PC-3 (cell line): ENCODE data around the gene CAMK1D.

Experiments
- EZH2 ChIP-seq: fragments of 300-600 bp; sonication (generic); IDR thresholded peaks from one replicate; pipeline ENCODE4 v1.6.1; 2017; ENCODE audit warnings: antibody characterized with exemption, mild to moderate bottlenecking, low read length; ENCODE audit not compliant: unreplicated experiment
- EZH2phosphoT487 ChIP-seq: fragments of 300-600 bp; sonication (generic); IDR thresholded peaks from 2 replicates; pipeline ENCODE4 v1.6.1; 2018; ENCODE audit warnings: mild to moderate bottlenecking, antibody characterized with exemption, low read length, borderline replicate concordance
- TF ChIP-seq, protein P1 (sequence below): fragments of 300-600 bp; sonication (generic); conservative IDR thresholded peaks from 2 replicates; pipeline ENCODE4 v1.5.1; 2017; ENCODE audit warnings: antibody characterized with exemption, low read depth, mild to moderate bottlenecking, low read length

DNA sequence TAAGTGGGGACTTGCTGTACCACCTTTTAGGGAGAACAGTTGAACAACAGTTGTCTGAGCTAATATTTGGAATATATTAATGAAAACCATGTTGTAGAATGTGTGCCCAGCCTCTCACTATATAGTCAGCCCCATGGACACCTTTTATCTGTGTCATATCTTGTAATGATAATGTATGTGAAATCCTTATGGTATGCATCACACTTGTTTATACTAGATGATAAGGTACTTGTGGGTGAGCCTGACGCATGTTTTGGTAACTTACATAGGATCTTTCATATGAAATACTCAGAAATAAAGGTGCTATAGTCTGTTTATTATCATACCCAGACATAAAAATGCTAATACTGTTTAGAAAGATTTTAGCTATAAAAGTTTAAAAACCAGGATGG, 32.8 kb downstream of the CAMK1D start:
- TF ChIP-seq, protein P1, sequence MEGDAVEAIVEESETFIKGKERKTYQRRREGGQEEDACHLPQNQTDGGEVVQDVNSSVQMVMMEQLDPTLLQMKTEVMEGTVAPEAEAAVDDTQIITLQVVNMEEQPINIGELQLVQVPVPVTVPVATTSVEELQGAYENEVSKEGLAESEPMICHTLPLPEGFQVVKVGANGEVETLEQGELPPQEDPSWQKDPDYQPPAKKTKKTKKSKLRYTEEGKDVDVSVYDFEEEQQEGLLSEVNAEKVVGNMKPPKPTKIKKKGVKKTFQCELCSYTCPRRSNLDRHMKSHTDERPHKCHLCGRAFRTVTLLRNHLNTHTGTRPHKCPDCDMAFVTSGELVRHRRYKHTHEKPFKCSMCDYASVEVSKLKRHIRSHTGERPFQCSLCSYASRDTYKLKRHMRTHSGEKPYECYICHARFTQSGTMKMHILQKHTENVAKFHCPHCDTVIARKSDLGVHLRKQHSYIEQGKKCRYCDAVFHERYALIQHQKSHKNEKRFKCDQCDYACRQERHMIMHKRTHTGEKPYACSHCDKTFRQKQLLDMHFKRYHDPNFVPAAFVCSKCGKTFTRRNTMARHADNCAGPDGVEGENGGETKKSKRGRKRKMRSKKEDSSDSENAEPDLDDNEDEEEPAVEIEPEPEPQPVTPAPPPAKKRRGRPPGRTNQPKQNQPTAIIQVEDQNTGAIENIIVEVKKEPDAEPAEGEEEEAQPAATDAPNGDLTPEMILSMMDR = no peak
- TF ChIP-seq EZH2 = no peak
- TF ChIP-seq EZH2phosphoT487 = no peak
